ENCODE measurements around the gene MIS12. TPM values are rescaled to one million over a fixed set of nuclear protein-coding genes. Genes with fewer than 3 reads are reported as not detected.

MIS12 gene
- total and polyA plus RNA-seq, 3 donors from 2014 or later: 12.9 to 24.5 (median 20.8) TPM

DNA sequence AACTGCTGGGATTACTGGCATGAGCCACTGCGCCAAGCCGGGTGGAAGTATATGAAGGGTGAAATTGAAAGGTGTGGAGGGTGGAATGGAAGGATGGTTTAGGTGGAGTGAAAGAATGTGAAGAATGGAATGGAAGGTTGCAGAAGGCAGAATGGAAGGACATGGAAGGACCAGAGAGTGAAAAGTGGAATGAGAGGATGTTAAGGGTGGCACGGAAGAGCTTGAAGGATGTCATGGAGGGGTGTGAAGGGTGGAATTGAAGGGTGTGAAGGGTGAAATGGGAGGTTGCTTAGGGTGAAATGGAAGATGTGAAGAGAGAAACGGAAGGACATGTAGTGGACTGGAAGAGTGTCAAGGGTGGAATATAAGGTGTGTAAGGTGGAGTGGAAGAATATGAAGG lies 16.2 kb downstream of the MIS12 start:
- H3K9me3 ChIP-seq: no peaks in the 10 kb centered on the region
- DNase-seq: no peak
- no peaks in the 10 kb centered on the region for H3K27me3 ChIP-seq
- no peak overlapping the region for H3K27ac ChIP-seq
- intact Hi-C loops (cut with DNase I; ENCODE audit: low total_unique reads): no loop called here
- TF ChIP-seq POLR2A (IDR thresholded peaks at IDR 0.05) (no peak), CTCF (IDR thresholded peaks at IDR 0.05) (no peak)
- H3K4me1 ChIP-seq: peaks cover 10% of the 10 kb centered on the region
- WGBS, 2 donors: 94 to 98% methylated on average over 4 of the region's 4 CpGs
- no peaks in the 10 kb centered on the region for H3K36me3 ChIP-seq (ENCODE audit: low read depth, missing control alignments)
- no peak overlapping the region for H3K4me3 ChIP-seq

- TF ChIP-seq CTCF (IDR thresholded peaks at IDR 0.05) (no peak), POLR2A (IDR thresholded peaks at IDR 0.05) (no peak)
- WGBS, 2 donors: 93 to 96% methylated on average over 5 of the region's 5 CpGs
- DNase-seq: no peak
- Histone ChIP-seq H3K4me3 (no peak overlapping the region), H3K36me3 (ENCODE audit: low read depth, missing control alignments) (no peaks in the 10 kb centered on the region), H3K4me1 (no peaks in the 10 kb centered on the region), H3K27ac (no peak overlapping the region), H3K9me3 (no peaks in the 10 kb centered on the region), H3K27me3 (no peaks in the 10 kb centered on the region)
- intact Hi-C loops (cut with DNase I; ENCODE audit: low total_unique reads): no loop called here
Measured at GRCh38 chr17:5506307-5506706, 19.9 kb downstream of the MIS12 start.

GRCh38 chr17:5508810-5509209 lies 22.4 kb downstream of the MIS12 start:
- Histone ChIP-seq H3K36me3 (ENCODE audit: low read depth, missing control alignments) (no peaks in the 10 kb centered on the region), H3K27ac (no peak overlapping the region), H3K27me3 (no peaks in the 10 kb centered on the region), H3K9me3 (no peaks in the 10 kb centered on the region), H3K4me3 (no peak overlapping the region), H3K4me1 (no peaks in the 10 kb centered on the region)
- TF ChIP-seq POLR2A (IDR thresholded peaks at IDR 0.05): no peak
- TF ChIP-seq CTCF (IDR thresholded peaks at IDR 0.05): no peak
- WGBS, 2 donors: 51 to 57% methylated on average over 4 of the region's 4 CpGs
- DNase-seq: peak; percentile 27
- intact Hi-C loops (cut with DNase I; ENCODE audit: low total_unique reads): no loop called here

- TF ChIP-seq CTCF (IDR thresholded peaks at IDR 0.05) (no peak), POLR2A (IDR thresholded peaks at IDR 0.05) (no peak)
- 75 to 81% methylated on average over 8 of the region's 8 CpGs for WGBS, 2 donors
- intact Hi-C loops (cut with DNase I; ENCODE audit: low total_unique reads): no loop called here
- no peak overlapping the region for H3K27ac ChIP-seq
- H3K36me3 ChIP-seq (ENCODE audit: low read depth, missing control alignments): no peaks in the 10 kb centered on the region
- no peak overlapping the region for H3K4me3 ChIP-seq
- no peak for DNase-seq
- no peaks in the 10 kb centered on the region for H3K27me3 ChIP-seq
- no peaks in the 10 kb centered on the region for H3K9me3 ChIP-seq
- H3K4me1 ChIP-seq: no peaks in the 10 kb centered on the region
Measured at GRCh38 chr17:5509482-5509881, 23.1 kb downstream of the MIS12 start.

DNA sequence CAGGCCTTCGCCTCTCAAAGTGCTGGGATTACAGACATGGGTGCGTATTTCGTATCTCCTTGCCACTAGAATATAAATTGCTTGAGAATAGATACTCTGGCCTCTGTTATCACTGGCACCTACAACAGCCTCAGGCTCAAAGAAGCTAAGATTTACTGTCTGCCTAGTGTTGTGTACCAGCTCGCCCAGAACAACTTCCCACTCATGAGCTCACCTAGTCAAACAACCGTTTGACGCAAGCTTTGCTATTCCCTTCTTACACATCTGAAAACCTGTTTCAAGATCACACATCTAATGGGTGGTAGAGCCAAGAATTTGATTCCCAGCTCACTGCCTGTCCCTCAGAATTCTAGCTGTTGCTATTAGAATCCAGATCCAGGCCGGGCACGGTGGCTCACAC lies 24.4 kb downstream of the MIS12 start:
- Histone ChIP-seq H3K9me3 (no peaks in the 10 kb centered on the region), H3K4me3 (no peak overlapping the region), H3K27ac (no peak overlapping the region), H3K27me3 (no peaks in the 10 kb centered on the region), H3K4me1 (no peaks in the 10 kb centered on the region), H3K36me3 (ENCODE audit: low read depth, missing control alignments) (no peaks in the 10 kb centered on the region)
- 74 to 96% methylated on average over 7 of the region's 8 CpGs for WGBS, 2 donors
- DNase-seq: no peak
- TF ChIP-seq CTCF (IDR thresholded peaks at IDR 0.05) (no peak), POLR2A (IDR thresholded peaks at IDR 0.05) (no peak)
- intact Hi-C loops (cut with DNase I; ENCODE audit: low total_unique reads): no loop called here
